ENCODE data around the gene LIMA1. TPM values are rescaled to one million over a fixed set of nuclear protein-coding genes. Genes with fewer than 3 reads are reported as not detected.
"Not testable (repeated sequence)": the region's sequence is repeated elsewhere in the genome, so short reads cannot be mapped to it uniquely, and the experiment has no call there.

The LIMA1 gene
- total RNA-seq, 1 donor from 2014 or later, result 53.9 TPM

DNA sequence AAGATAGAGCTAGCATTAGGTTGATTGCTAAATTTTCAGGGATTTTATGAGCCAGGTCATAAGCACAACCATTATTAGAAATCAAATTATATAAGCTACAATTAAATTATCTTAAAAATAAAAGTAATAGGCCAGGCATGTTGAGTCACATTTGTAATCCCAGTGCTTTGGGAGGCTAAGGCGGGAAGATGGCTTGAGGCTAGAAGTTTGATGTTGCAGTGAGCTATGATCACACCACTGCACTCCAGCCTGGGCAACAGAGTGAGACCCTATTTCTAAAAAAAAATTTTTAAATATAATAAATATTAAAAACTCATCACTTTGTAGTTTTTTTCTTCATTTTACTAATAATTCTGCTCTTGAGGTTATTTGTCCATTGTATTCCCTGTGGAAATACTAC, 1.9 kb upstream of the LIMA1 start:
- ATAC-seq, result no peak

DNA sequence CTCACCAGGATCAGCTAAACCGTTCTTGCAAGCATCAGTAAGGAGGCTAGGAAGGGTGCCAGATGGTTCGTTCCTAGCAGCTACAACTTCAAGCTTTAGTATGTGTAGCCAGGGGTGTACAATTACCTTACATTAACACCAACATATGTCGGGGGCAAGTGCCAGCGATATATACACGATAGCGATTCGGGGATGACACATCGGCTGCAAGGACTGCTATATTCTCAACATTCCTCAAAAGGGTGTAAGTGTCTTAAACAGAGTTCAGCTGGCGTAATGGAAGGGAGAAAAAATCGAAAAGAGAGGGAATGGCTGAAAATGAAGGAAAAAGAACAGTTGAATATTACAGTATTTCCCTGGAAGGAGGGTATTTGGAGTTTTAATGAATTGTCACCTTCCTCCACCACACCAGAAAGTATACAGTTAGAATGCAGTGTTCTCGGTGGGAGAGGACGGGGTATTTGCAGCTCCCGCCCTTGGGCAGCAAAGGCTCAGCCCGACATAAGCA, 545 bp downstream of the LIMA1 start:
- ATAC-seq, result peak; percentile 27

DNA sequence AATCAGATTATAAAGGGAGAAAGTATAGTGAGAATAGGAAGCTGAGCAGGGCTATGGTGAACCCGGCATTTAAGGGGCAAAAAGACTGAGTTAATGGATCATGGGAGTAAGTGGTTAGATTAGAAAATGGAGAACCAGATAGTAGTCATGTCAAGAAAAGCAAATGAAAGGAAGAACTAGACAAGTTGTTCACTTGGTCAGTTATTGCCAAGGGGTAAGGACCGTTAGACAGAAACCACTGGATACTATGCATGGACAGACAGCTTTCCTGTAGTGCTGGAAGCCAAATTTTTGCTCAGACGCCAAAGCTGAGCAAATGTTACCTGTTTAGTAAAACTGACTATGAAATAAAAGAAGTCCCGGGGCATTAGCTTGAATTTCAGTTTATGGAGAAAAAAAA, 3.8 kb downstream of the LIMA1 start:
- ATAC-seq, result no peak

- peak; percentile 21 for ATAC-seq
These were observed 6.2 kb downstream of the LIMA1 start for GRCh38 chr12:50276912-50277671.

DNA sequence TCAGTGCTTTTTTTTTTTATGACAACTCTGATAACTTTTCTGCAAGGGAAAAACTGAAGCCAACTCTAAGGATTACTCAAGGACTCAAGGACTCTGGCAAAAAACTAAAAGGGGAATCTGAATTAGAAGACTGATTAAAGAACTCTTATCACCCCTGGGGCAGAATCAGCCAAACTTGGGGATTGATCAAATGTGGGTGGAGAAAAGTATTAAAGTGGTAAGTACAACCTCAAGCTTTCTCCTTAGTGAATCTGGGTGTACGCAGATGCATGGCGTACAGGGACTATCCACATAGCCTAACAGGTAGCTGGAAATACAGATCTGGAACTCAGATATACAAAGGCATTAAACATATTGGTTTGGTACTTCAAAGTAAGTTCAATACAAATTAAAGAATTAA, 7.3 kb downstream of the LIMA1 start:
- no peak for ATAC-seq

- peak; percentile 77 for ATAC-seq
These were observed 7.8 kb downstream of the LIMA1 start for GRCh38 chr12:50275556-50275955.

DNA sequence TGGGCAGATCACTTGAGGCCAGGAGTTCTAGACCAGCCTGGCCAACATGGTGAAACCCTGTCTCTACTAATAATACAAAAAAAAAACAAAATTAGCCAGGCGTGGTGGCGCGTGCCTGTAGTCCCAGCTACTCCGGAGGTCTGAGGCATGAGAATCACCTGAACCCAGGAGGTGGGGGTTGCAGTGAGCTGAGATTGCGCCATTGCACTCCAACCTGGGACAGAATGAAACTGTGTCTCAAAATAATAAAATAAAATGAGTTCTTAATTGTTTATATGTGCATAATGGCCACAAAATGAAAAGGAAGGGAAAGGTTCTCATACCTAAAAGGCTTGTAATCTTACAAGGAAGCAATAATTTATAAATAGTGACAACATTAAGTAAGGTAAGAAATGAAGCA, 8.2 kb downstream of the LIMA1 start:
- ATAC-seq, result not testable (repeated sequence)

DNA sequence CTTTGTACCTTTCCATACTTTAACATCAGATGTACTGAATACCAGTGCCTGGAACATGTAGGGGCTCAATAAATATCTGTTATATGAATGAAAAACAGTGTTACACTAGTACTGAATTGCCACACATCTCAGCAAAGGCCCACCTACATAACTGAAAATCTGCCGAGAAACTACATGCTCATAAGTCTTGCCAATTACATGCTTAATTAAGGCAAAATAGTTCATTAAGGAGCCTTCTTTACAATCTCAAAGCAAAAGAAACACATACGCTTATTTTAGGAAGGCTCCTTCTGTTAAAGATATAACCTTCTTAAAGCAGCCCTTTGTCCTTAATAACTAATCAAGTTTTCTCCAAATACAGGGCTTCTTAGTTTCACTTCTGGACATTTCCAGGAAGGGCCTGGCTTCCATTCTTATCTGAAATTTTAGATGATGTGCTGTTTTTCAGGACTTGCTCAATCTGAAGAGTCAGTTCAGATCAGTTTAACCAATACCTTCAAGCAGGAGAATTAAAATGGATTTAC, 11.5 kb downstream of the LIMA1 start:
- ATAC-seq, result no peak

DNA sequence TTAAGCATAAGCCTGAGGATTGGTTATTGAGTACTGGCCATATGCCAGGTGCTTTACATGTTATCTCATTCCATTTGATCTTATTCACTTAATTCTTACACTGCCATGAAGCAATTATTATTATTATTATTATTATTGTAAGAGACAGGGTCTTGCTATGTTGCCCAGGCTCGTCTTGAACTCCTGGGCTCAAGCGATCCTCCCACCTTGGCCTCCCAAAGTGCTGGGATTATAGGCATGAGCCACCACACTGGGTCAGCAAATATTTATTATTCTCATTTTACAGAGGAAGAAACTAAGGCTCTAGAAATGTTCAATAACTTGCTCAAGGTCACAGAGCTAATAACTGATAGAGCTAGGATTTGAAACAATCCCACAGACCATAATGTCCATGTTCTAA, 14.8 kb downstream of the LIMA1 start:
- ATAC-seq, result no peak

DNA sequence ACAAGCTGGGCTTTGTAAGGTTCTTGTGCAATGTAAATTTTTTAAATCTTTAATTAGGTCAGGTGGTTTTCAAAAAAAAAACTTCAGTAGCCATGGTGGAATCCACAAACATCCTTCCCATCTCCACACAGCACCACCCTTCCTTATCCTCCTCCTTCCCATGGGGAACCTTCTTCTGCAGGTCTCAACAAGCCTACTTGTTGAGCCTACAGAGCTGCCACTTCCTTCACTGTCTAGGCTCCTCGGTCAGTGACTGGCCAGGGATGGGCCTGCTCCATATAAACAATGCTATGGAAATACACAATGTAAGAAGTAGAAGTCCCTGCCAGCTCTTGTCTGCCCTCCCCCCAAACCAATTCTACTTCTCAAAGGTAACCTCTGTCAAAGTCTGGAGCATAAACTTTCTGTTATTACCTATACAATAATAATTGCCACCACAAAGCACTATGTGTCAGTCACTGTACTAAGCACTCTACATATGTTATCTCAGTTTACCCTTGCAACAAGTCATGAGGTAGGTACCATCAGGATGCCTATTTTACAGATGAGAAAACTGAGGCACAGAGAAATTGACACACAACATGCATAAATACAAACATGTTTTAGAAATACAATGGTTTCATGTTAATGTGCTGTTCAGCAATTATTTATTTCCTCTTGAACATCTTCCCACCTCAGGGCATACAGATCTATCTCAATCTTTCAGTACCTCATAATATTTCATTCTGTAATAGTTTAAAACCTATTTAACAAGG, 17.4 kb downstream of the LIMA1 start:
- ATAC-seq, result peak; percentile 86

- ATAC-seq, result no peak
These were observed 19.5 kb downstream of the LIMA1 start for GRCh38 chr12:50263832-50264231.

GRCh38 chr12:50261654-50262053, 21.7 kb downstream of the LIMA1 start:
- no peak for ATAC-seq

GRCh38 chr12:50258167-50258551, 25.2 kb downstream of the LIMA1 start:
- peak; percentile 56 for ATAC-seq

DNA sequence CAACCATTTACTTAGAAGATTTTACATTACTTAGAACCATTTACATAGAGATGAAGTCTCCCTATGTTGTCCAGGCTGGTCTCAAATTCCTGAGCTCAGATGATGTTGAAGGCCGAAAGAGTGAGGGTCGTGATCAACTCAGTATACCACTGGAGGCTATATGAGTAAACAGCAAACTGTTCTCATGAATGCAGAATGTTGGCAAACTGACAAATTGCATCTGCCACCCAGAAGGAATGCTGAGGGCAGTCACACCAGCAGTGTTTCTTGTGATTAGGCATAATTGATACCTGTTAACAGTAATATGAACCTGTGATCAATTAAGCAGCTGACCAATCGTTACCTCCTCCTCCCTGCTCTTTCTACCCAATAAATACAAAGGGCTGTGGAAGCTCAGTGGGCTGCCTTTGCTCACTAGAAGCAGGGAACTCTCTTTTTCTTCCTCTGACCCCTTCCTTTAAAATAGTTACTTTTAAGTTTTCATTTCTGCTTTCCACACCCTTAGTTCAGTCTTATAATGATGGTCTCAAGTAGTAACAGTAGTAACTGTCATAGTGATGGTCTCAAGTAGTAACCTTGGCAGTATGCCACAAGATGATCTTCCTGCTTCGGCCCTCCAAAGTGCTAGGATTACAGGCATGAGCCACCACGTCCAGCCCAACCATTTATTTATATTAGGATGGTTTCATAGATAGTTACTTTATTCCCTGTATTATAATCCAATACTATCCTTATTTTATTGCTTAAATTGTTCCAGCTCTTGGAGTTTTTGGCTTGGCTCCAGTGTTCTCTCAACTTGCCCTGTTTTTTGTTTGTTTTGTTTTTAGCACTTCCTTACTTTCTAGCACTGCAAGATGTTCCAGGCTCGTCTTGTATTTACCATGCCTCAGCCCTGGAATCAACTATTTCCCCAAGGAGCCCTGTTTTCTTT, 25.8 kb downstream of the LIMA1 start:
- no peak for ATAC-seq

- ATAC-seq, result no peak
These were observed 26.6 kb downstream of the LIMA1 start for GRCh38 chr12:50256761-50257160.

GRCh38 chr12:50252977-50253602, 30.2 kb downstream of the LIMA1 start:
- no peak for ATAC-seq

DNA sequence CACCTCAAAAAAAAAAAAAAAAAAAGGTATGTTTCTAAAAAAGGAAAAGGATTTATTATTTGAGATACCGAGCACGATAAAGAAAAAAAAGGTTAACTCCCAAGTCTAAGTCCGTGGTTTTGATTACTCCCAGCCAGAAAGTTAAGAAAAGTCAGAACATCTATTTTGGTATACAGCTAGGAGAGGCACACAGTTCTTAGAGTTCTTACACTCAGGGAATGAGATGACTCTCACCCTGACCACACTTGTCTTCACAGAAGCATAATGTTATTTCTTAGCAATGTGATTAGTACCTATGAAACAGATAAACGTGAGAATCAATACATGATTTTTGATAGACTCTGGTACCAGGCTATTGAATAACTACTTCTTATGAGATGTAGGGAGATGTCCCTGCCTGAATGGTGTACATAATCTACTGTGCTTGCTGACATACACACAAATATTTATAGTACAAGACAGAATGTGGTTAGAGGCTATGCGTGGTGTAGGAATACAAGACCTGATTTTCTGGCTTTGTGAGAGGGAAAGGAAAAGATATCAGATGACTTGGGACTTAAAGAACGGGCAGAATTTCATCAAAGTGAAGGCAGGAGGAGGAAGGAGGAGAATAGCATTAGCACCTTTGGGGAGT, 31.6 kb downstream of the LIMA1 start:
- peak; percentile 47 for ATAC-seq

DNA sequence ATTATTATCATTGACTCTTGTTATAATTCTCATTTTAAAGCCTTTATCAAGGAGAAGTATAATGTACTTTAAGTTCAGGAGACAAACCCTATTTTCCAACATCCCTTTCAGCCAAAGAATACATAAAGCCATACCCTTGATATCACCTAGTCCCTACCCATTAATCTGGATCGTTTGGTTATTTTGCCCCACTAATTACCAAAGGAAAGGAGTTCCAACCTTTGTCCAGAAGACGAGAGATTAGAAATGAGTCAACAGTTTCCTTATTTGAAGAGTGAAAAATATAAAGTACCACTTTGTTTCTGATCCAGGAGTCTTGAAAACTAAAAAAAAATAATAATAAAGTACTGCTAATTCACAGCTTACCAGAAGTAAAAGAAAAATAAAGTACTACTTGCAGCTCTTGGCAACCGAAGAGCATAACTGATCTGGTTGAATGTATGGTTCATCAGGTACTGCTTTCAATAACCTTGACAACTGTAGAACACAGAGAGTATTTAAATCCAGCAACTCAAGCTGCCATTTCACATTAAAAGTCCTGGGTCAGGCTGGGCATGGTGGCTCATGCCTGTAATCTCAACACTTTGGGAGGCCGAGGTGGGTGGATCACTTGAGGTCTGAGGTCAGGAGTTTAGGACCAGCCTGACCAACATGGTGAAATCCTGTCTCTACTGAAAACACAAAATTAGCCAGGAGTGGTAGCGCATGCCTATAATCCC, 33.7 kb downstream of the LIMA1 start:
- ATAC-seq, result no peak

DNA sequence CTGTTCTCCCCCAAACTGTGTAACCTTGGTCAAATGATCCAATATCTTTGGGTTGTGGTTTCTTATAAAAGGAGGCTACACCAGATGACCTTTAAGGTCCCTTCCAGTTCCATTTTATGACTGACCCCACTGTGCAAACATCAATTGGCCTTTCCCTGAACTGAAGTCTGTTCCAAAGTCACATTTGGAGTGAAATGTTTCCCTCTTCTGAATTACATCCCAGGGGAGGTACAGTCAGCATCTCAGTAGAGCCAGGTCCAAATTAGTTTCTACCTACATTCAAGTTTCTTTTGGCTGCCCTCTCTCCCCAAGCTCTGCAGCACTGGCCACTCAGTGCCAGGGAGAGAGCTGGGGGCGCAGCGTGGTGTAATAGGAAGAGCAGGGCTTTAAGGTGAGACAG, 34.4 kb downstream of the LIMA1 start:
- ATAC-seq, result no peak

GRCh38 chr12:50248411-50248810, 34.9 kb downstream of the LIMA1 start:
- no peak for ATAC-seq

DNA sequence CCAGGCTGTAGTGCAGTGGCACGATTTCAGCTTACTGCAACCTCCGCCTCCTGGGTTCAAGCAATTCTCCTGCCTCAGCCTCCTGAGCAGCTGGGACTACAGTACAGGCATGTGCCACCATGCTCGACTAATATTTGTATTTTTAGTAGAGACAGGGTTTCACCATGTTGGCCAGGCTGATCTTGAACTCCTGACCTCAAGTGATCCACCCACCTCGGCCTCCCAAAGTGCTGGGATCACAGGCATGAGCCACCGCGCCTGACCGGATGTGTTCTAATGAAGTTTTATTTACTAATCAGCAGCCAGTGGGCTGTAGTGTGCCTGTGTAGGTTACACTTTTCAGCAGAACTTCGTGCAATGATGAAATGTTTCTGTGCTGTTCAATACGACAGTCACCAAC, 35.7 kb downstream of the LIMA1 start:
- ATAC-seq, result not testable (repeated sequence)
